HG02943 (cell line): ENCODE data around the gene SMTN.
"Not testable (repeated sequence)": the region's sequence is repeated elsewhere in the genome, so short reads cannot be mapped to it uniquely, and the experiment has no call there.

Source experiments
- ATAC-seq: cut with Tn5 transposase; IDR thresholded peaks from one replicate; pipeline ENCODE4 v1.9.1; 2021; ENCODE audit warnings: mild to moderate bottlenecking, low read depth, moderate library complexity; ENCODE audit not compliant: unreplicated experiment

Gene SMTN

GRCh38 chr22:31089160-31090100 lies 8.3 kb downstream of the SMTN start:
- no peak for ATAC-seq

GRCh38 chr22:31090217-31091085 lies 9.3 kb downstream of the SMTN start:
- no peak for ATAC-seq

DNA sequence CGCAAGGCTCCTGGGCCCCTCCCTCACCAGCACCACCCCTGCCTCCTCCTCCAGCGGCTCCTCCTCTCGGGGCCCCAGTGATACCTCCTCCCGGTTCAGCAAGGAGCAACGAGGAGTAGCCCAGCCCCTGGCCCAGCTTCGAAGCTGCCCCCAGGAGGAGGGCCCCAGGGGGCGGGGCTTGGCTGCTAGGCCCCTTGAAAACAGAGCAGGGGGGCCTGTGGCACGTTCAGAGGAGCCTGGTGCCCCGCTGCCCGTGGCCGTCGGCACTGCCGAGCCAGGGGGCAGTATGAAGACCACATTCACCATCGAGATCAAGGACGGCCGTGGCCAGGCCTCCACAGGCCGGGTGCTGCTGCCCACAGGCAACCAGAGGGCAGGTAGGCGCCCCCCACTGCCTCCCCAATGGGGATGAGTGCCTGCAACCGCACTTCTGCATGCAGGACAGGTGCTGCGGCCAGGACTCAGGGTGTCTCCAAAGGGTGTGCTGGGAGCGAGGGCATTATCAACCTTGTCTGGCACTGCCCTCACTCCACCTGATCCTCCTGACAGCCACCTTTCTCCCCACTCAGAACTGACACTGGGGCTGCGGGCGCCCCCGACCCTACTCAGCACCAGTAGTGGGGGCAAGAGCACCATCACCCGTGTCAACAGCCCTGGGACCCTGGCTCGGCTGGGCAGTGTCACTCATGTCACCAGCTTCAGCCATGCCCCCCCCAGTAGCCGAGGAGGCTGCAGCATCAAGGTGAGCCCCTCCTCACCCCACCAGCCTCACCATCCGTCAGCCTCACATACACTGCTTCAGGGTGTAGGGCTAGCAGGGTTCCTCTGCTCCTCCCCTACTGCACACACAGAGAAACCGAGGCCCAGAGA lies 10.2 kb downstream of the SMTN start:
- ATAC-seq: no peak

- no peak for ATAC-seq
Measured at GRCh38 chr22:31092161-31092560, 11.0 kb downstream of the SMTN start.

- no peak for ATAC-seq
Measured at GRCh38 chr22:31093086-31093850, 12.2 kb downstream of the SMTN start.

DNA sequence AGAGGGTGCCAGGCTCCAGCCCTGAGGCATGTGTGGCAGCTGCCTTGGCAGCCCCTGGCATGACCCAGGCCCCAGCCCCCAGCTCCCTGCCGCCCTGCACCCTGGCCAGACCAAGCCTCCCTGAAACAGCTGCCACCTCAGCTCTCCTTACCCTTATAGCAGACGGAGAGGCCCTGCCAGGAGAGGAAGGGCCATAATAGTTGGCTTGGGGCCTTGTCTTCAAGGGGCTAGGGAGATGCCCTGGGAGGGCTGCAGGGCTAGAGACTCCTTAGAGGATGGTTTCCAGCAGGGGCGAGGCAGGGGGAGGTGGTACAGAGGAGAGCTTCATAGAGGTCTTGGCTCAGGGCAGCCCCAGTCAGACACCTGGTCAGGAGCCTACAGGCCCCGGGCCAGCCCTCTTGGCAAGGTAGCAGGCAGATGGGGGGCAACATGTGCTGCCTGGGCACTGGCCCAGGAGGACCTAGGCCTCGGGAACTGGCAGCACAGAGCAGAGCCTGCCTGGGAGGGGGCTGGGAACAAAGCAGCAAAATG lies 13.0 kb downstream of the SMTN start:
- no peak for ATAC-seq

DNA sequence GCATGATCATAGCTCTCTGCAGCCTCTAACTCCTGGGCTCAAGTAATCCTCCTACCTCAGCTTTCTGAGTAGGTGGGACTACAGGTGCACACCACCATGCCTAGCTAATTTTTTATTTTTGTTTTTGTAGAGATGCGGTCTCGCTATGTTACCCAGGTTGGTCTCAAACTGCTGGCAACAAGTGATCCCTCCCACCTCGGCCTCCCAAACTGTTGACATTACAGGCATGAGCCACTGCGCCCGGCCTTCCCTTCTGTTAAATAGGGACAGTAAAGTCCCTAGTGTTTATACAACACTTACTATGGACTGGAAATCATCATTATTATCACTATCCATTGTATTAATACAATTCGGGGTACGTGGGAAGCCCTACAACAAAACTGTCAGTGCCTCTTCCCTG lies 13.6 kb downstream of the SMTN start:
- no peak for ATAC-seq

DNA sequence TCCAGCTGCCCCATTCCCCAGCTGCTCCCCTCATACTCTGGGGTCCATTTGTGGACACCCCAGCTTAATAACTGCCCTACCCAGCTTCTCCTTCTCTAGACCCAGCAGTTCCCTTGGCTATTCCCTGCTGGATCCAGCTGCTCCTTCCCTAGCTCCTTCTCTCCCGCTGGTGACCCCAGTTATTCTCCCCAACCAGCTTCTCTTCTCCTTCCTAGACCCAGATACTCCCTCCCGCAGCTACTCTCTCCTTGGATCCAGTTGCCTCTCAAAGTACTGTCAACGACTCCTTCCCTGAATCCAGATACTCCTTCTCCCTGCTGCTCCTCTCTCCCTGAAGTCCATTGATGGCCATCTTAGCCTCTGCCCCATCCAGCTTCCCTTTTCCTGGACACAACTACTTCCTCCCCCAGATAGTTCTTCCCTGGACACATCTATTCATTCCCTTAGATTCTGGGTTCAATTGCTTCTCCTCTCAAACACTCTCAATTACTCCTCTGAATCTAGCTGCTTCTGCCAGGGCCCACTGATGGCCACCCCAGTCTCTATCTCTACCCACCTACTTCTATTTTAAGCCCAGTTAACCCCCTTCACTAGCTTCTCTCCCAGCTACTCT lies 14.6 kb downstream of the SMTN start:
- no peak for ATAC-seq

- no peak for ATAC-seq
Measured at GRCh38 chr22:31096657-31097279, 15.7 kb downstream of the SMTN start.

- not testable (repeated sequence) for ATAC-seq
Measured at GRCh38 chr22:31097539-31097938, 16.4 kb downstream of the SMTN start.

GRCh38 chr22:31097941-31098631 lies 17.0 kb downstream of the SMTN start:
- no peak for ATAC-seq

DNA sequence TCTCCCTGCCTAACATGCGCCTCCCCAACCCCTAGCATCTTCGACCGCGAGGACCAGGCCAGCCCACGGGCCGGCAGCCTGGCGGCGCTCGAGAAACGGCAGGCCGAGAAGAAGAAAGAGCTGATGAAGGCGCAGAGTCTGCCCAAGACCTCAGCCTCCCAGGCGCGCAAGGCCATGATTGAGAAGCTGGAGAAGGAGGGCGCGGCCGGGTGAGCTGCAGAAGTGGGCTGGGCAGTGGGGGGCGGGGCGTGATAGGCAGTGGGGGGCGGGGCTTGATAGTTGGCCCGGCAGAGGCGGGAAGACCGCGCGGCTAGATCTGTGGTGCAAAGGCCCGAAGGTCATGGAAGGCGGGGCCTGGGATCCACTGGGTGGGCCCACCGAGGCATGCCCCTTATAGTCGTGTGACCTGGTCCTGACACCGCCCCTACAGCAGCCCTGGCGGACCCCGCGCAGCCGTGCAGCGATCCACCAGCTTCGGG lies 17.6 kb downstream of the SMTN start:
- no peak for ATAC-seq

DNA sequence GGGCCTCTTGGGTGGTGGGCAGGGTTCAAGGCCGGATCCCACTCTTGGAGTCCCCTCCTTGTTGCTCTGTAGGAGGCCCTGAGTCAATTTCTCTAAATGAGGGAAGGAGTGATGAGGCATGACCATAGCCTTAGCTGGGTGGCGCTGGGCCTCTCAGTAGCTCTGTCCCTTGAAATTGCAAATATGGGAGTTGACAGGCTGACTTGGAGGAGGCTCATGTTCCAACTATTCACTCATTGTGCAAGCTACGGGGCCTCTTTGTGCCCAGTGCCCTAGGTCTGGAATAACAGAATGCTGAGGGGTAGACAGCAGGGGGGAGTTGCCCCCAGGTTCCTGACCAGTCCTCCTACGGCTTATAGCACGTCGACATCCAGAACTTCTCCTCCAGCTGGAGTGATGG lies 18.3 kb downstream of the SMTN start:
- ATAC-seq: no peak

GRCh38 chr22:31099841-31100761 lies 19.0 kb downstream of the SMTN start:
- no peak for ATAC-seq

DNA sequence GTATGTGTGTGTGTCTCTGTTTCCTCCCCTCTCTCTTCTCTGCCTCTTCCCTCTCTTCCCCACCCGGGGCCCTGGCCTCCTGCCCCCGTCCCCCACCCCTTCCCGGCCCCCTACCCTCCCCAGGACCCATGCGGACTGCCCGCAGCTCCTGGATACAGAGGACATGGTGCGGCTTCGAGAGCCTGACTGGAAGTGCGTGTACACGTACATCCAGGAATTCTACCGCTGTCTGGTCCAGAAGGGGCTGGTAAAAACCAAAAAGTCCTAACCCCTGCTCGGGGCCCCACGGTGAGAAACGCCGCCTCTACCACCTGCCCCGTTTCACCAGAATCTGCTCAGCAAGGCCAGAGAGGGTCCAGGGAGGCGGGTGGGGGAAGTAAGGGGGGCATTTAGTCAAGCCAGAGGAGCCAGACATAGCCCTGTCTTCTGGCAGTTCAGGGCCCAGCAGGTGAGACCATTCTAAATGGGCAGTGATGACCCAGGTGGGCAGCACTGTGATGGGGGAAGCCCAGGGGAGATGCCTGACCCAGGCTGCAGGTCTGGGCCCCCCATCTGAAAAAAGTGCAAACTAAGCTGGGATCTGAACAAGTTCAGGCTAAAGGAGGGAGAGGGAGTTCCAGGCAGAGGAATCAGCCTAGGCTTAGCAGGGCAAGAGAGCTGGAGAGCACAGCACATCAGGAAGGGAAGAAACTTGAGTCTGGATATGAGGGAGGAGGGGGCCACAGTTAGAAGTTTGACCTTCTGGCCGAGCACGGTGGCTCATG lies 19.8 kb downstream of the SMTN start:
- ATAC-seq: no peak

GRCh38 chr22:31102441-31103081 lies 21.4 kb downstream of the SMTN start:
- no peak for ATAC-seq
